Cardiac muscle cell (in vitro differentiated cells and primary cell): ENCODE results near the gene ZRANB1. TPM values are rescaled to one million over a fixed set of nuclear protein-coding genes. Genes with fewer than 3 reads are reported as not detected.

Experiments used
- DNase-seq, 2 donors: peaks; one replicate each; pipeline versions ENCODE4 v3.0.0 to v3.0.0-alpha.2; 2010 to 2017; ENCODE audit warnings: low read depth in 1 of 2, low spot score in 1 of 2
- H3K27ac ChIP-seq: fragments of 200-600 bp; sonication (generic); 2 replicates; pipeline ENCODE4 v1.5.1; 2016
- H3K27me3 ChIP-seq: fragments of 200-600 bp; sonication (generic); 2 replicates; pipeline ENCODE4 v1.6.0; 2016; ENCODE audit warnings: control low read depth
- H3K36me3 ChIP-seq: fragments of 200-600 bp; sonication (generic); 2 replicates; pipeline ENCODE4 v1.5.1; 2016; ENCODE audit warnings: control low read depth
- H3K4me1 ChIP-seq: fragments of 200-600 bp; sonication (generic); 2 replicates; pipeline ENCODE4 v1.8.1; 2017; ENCODE audit warnings: low read depth, mild to moderate bottlenecking, mixed run types
- H3K4me3 ChIP-seq: fragments of 200-600 bp; sonication (generic); 2 replicates; pipeline ENCODE4 v1.5.1; 2016; ENCODE audit warnings: mild to moderate bottlenecking
- H3K9me3 ChIP-seq: fragments of 200-600 bp; sonication (generic); 2 replicates; pipeline ENCODE4 v1.5.1; 2017; ENCODE audit warnings: low read depth, mild to moderate bottlenecking, control low read depth
- polyA plus RNA-seq: library from polyadenylated mRNA; unstranded; fragments of >200 nt; fragmentation: Nextera tagmentation; extraction: Ambion mirVana; gene quantifications from 2 replicates; pipeline ENCODE4 v1.2.1, GENCODE V29; 2016
- total RNA-seq: library from RNA; depleted of rRNA; stranded (reverse); fragments of >200 nt; gene quantifications from 2 replicates; pipeline ENCODE4 v1.2.3, GENCODE V29; 2016
- TF ChIP-seq, protein P1 (sequence below): IDR thresholded peaks from 2 replicates; pipeline ENCODE4 v1.5.1; 2012; ENCODE audit warnings: low read depth, mild to moderate bottlenecking, low read length

Gene ZRANB1
- total and polyA plus RNA-seq, 2 experiments from 2014 or later = 11.0 to 20.9 TPM

DNA sequence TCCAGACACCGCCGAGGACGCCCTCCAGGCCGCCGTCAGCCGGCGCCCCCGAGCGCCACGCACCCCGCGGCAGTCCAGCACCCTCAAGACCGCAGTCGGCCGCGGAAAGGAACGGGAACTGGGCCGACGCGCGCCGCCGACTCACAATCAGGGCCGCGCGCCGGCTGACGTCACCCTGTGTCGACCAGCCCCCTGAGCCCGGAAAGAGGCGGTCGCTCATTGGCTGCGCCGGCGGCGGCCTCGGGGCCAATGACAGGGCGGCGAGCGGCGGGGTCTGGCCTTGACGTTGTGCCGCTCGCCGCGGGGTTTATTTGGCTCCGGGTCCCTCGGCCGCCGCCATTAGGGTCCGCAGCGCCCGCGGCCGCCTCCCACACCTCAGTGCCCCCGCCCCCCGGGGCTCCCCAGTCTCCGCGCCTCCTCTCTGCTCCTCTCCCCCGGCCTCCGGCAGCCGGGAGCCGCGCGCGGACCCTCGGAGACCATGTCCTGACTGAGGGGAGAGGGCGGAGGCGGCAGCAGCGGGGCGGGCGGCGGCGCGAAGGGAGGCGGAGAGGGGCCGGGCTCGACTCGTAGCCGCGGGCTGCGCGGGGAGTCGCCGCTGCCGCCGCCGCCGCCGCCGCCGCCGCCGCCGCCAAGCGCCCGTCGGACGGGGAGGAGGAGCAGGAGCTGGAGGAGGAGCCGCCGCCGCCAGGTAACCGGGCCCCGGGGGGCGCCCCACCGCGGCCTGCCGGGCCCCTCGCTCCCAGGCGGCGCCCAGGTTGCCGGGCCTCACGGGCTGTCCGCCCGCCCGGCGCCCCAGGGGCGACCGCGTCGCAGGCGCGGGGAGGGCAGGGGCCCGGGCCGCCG lies 25.1 kb upstream of the ZRANB1 start:
- Histone ChIP-seq H3K4me1 (peaks cover 6% of the 10 kb centered on the region), H3K4me3 (peak overlapping the region; percentile 45), H3K27ac (peak overlapping the region; percentile 100), H3K9me3 (no peaks in the 10 kb centered on the region), H3K27me3 (no peaks in the 10 kb centered on the region), H3K36me3 (no peaks in the 10 kb centered on the region)
- DNase-seq = peak; percentile 98 to 99
- TF ChIP-seq, protein P1, sequence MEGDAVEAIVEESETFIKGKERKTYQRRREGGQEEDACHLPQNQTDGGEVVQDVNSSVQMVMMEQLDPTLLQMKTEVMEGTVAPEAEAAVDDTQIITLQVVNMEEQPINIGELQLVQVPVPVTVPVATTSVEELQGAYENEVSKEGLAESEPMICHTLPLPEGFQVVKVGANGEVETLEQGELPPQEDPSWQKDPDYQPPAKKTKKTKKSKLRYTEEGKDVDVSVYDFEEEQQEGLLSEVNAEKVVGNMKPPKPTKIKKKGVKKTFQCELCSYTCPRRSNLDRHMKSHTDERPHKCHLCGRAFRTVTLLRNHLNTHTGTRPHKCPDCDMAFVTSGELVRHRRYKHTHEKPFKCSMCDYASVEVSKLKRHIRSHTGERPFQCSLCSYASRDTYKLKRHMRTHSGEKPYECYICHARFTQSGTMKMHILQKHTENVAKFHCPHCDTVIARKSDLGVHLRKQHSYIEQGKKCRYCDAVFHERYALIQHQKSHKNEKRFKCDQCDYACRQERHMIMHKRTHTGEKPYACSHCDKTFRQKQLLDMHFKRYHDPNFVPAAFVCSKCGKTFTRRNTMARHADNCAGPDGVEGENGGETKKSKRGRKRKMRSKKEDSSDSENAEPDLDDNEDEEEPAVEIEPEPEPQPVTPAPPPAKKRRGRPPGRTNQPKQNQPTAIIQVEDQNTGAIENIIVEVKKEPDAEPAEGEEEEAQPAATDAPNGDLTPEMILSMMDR = no peak

DNA sequence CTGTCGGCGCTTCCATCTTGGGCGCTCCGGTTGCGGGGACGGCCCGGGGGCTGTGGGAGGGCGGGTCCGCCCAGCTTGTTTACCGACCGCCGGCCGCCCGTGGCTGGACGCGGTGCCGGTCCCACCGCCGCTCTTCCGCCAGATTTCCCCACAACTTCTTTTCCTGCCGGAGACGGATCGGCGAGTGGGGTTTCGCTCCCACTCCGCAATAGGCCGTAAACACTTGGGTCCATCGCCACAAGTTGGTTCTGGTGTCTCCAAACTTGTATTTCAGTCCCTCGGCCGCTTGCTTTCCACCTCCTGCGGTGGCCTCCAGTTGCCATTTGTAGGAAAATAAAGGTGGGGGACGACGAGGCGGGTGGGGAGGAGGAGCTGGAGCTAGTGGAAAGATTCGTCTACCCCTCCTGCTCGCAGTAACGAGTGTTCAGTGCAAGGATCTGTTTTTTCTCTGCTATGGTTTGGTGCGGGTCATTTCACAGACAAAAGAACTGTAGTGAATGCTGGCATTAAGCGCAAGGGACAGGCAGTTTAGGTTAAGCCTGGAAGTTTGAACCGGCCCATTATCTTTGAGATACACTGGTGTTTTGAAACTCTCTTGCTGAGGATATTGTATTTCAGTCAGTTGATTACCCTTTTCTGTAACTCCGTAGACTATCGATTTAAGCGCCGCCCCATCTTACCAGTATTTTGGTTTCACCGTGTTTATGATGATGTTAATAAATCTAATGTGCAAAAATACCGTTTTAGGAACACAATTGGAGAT lies 24.3 kb upstream of the ZRANB1 start:
- TF ChIP-seq, protein P1 = no peak
- Histone ChIP-seq H3K9me3 (no peaks in the 10 kb centered on the region), H3K27ac (peak overlapping the region; percentile 100)

DNA sequence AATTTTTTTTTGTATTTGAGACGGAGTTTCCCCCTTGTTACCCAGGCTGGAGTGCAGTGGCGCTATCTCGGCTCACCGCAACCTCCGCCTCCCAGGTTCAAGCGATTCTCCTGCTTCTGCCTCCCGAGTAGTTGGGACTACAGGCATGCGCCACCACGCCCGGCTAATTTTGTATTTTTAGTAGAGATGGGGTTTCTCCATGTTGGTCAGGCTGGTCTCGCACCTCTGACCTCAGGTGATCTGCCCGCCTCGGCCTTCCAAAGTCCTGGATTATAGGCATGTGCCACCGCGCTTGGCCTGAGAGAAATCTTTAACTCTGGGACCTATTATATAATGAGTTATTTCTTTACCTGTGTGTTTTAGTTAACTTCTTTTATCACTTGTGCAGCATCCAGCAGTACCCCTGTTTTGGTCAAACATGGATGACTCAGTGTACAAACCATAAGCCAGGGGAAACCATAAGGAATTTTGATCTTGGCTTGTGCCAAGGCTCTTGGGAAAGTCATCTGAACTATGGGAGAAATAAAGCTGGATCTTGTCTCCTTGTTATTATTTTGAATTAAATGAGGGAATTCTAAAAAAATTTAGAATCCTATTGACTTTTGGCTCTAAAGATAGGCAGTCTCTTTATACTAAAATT lies 23.6 kb upstream of the ZRANB1 start:
- Histone ChIP-seq H3K4me3 (peak overlapping the region; percentile 45), H3K9me3 (no peaks in the 10 kb centered on the region), H3K4me1 (peaks cover 6% of the 10 kb centered on the region), H3K27ac (peak overlapping the region; percentile 100), H3K27me3 (no peaks in the 10 kb centered on the region), H3K36me3 (no peaks in the 10 kb centered on the region)
- TF ChIP-seq, protein P1 = no peak
- peak in 1 of 2 donors; percentile 77 for DNase-seq

More for the DNA sequence above, 24.3 kb upstream of the ZRANB1 start:
- H3K27me3 ChIP-seq = no peaks in the 10 kb centered on the region
- peak; percentile 46 to 71 for DNase-seq
- H3K36me3 ChIP-seq = no peaks in the 10 kb centered on the region
- peaks cover 6% of the 10 kb centered on the region for H3K4me1 ChIP-seq
- H3K4me3 ChIP-seq = peak overlapping the region; percentile 45

DNA sequence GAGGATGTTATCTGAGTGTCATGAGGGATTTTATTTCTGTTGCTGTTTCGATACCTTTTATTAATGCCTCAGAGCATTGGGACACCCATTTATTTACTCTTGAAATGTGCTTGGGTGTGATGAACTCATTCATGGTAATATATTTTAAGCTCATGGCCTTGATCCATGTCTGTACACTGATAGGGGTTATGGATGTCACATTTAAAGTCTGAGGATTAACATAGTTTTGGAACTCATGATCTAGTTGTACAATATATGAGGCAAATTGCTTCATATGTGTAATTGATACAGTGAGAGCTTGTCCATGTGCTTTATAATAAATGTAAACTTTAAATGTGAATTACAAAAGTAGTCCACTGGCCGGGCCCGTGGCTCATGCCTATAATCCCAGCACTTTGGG lies 23.0 kb upstream of the ZRANB1 start:
- H3K9me3 ChIP-seq = no peaks in the 10 kb centered on the region
- no peaks in the 10 kb centered on the region for H3K36me3 ChIP-seq
- H3K4me1 ChIP-seq = peaks cover 6% of the 10 kb centered on the region
- TF ChIP-seq, protein P1 = no peak
- H3K4me3 ChIP-seq = no peak overlapping the region
- peak overlapping the region; percentile 100 for H3K27ac ChIP-seq
- DNase-seq = no peak
- H3K27me3 ChIP-seq = no peaks in the 10 kb centered on the region

DNA sequence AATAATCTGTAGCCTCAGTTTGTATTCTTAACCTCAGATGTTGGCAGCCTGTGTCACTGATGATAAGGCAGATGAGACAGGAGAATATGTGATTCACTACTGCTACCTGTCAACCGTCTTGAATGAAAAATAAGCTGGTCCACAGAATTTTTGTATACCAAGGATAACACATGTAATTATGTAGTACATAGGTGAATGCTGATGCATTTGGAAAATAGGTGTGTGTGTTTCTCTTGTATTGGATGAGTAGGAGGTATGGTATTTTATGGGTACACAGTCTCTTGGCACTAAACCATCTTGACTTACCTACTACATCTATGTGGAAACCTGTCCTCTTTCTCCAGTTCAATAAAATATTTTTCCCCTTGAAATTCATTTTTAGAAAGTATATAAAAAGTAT lies 20.7 kb upstream of the ZRANB1 start:
- Histone ChIP-seq H3K9me3 (no peaks in the 10 kb centered on the region), H3K27me3 (no peaks in the 10 kb centered on the region), H3K36me3 (no peaks in the 10 kb centered on the region), H3K27ac (no peak overlapping the region), H3K4me1 (peaks cover 6% of the 10 kb centered on the region), H3K4me3 (no peak overlapping the region)
- TF ChIP-seq, protein P1 = no peak
- DNase-seq = no peak
